Stomach (tissue), 4 donors: ENCODE data around the gene TTF2.

Source experiments
- EP300 ChIP-seq: sonication (generic); formaldehyde crosslinking; IDR thresholded peaks from one replicate; pipeline ENCODE4 v1.6.1; 2017; ENCODE audit warnings: antibody characterized with exemption
- POLR2A ChIP-seq, 4 donors: fragments of 450-650 bp; IDR thresholded peaks; one replicate each; pipeline ENCODE4 v1.6.1; 2016; ENCODE audit warnings: antibody characterized with exemption in 4 of 4, control low read depth in 2 of 4, mild to moderate bottlenecking in 1 of 4, moderate library complexity in 1 of 4
- POLR2AphosphoS5 ChIP-seq, 3 donors: sonication (generic); formaldehyde crosslinking; IDR thresholded peaks; one replicate each; pipeline ENCODE4 v1.6.1; 2016; ENCODE audit warnings: antibody characterized with exemption in 3 of 3
- TF ChIP-seq, protein P1 (sequence below), 7 experiments: fragments of 450-650 bp in 4 of 7; fragments of 200-600 bp in 3 of 7; sonication (generic) in 3 of 7; IDR thresholded peaks; one replicate each; pipeline ENCODE4 v1.5.1; 2016 to 2019; ENCODE audit warnings: antibody characterized with exemption in 7 of 7, control low read depth in 2 of 7, mild to moderate bottlenecking in 1 of 7

DNA sequence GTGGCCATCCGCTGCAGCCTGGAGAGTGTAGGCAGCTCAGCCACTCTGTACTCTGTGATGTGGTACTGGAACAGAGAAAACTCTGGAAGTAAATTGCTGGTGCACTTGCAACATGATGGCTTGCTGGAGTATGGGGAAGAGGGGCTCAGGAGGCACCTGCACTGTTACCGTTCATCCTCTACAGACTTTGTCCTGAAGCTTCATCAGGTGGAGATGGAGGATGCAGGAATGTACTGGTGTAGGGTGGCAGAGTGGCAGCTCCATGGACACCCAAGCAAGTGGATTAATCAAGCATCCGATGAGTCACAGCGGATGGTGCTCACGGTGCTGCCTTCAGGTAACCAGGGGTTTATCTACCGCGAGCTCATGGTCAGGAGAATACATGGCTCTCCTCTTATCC, 34.6 kb upstream of the TTF2 start:
- TF ChIP-seq, protein P1, sequence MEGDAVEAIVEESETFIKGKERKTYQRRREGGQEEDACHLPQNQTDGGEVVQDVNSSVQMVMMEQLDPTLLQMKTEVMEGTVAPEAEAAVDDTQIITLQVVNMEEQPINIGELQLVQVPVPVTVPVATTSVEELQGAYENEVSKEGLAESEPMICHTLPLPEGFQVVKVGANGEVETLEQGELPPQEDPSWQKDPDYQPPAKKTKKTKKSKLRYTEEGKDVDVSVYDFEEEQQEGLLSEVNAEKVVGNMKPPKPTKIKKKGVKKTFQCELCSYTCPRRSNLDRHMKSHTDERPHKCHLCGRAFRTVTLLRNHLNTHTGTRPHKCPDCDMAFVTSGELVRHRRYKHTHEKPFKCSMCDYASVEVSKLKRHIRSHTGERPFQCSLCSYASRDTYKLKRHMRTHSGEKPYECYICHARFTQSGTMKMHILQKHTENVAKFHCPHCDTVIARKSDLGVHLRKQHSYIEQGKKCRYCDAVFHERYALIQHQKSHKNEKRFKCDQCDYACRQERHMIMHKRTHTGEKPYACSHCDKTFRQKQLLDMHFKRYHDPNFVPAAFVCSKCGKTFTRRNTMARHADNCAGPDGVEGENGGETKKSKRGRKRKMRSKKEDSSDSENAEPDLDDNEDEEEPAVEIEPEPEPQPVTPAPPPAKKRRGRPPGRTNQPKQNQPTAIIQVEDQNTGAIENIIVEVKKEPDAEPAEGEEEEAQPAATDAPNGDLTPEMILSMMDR (IDR thresholded peaks at IDR 0.05), result no peak
- TF ChIP-seq POLR2A (IDR thresholded peaks at IDR 0.05), result no peak
- no peak for TF ChIP-seq EP300
- TF ChIP-seq POLR2AphosphoS5 (IDR thresholded peaks at IDR 0.05), result no peak
